Retina (tissue), 1 donor: ENCODE data around the gene NPIPA1.
A peak's percentile ranks its signal among the peaks of the same experiment; 100 is the strongest.
"Not testable (repeated sequence)": the region's sequence is repeated elsewhere in the genome, so short reads cannot be mapped to it uniquely, and the experiment has no call there.

Experiments
- DNase-seq: peaks from one replicate; pipeline ENCODE4 v3.0.0-alpha.2; 2016

The NPIPA1 gene

DNA sequence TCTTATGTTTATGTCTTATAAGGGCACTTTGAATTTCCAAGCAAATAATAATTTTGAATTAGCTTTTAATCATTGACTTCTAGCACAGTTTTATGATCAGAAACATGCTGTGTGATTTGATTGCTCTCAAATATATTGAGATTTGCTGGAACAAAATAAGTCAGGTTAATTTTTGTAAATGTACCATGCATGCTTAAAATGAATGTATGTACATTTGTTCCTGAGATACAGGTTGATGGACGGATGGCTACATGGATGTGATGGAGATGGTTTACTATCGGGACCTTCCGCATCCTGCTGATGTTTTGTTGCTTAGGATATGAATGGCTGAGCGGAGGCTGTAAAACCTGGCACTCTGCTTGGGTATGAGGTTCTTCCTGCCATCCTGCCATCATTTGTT lies at the start of gene NPIPA1:
Gene NPIPA1, plus strand, starts transcription at position 301 of the 400 bp plus-strand sequence. Its CDS starts 0 bp downstream, at position 301.
- DNase-seq: not testable (repeated sequence)

DNA sequence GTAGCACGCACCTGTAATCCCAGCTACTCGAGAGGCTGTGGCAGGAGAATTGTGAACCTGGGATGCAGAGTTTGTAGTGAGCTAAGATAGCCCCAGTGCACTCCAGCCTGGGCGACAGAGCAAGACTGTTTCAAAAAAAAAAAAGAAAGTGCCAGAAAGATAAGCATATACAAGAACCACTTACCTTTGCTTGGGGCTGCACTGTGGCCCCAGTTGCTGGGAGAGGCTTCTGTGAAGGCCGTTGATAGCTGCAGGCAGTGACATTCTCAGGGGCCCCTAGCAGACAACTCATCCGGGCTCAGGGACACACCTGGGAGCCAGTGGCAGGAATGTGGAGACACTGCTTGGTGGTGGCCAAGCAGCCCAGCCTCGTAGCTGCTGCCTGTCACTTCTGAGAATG lies 45.1 kb upstream of the NPIPA1 start:
- not testable (repeated sequence) for DNase-seq

GRCh38 chr16:14895382-14895781 lies 41.9 kb upstream of the NPIPA1 start:
- DNase-seq: not testable (repeated sequence)

- DNase-seq: not testable (repeated sequence)
Measured at GRCh38 chr16:14896023-14896422, 41.2 kb upstream of the NPIPA1 start.

DNA sequence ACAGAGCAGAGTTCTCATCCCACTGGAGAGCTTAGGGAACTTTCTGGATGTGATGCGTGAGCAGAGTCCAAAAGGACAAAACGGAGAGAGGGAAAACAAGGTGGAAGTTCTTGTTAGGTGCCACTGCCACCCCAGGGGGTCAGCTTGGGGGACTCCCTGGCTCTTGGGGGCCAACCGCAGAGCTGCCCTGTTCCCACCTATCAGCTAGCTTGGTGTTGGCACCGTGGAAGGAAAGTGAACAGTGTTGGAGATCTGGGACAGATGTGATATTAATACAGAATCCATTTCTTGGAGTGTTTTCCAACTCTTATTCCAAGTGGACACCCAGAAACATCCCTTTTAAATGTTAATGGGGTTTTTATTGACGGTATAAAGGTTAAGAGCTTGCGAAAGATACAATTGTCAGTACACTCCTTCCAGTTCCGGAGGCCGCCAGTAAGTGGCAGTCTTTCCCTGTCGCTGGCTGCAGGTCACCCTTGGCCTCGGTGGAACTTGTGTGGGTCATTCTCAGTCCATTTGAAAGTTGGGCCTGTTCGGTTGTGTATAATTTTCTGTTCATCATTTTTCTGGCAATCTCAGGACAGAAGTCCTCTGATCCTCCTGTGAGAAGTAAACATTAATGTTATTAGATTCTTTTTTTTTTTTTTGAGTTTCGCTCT lies 40.1 kb upstream of the NPIPA1 start:
- DNase-seq: not testable (repeated sequence)

DNA sequence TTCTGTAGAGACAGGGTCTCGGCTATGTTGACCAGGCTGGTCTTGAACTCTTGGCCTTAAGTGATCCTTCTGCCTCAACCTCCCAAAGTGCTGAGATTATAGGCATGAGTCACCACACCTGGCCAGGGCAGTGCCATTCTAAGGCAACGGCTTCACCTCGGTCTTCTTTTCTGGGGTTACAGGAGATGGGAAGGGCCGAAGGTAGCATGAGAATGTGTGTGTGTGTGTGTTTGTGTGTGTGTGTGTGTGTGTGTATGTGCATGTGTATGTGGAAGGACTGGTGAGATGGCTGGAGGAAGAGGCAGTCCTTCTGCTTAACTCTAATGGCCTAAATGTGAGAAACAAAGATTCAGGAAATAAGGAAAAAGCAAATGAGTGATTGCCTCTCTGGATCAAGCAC lies 39.1 kb upstream of the NPIPA1 start:
- DNase-seq: not testable (repeated sequence)

DNA sequence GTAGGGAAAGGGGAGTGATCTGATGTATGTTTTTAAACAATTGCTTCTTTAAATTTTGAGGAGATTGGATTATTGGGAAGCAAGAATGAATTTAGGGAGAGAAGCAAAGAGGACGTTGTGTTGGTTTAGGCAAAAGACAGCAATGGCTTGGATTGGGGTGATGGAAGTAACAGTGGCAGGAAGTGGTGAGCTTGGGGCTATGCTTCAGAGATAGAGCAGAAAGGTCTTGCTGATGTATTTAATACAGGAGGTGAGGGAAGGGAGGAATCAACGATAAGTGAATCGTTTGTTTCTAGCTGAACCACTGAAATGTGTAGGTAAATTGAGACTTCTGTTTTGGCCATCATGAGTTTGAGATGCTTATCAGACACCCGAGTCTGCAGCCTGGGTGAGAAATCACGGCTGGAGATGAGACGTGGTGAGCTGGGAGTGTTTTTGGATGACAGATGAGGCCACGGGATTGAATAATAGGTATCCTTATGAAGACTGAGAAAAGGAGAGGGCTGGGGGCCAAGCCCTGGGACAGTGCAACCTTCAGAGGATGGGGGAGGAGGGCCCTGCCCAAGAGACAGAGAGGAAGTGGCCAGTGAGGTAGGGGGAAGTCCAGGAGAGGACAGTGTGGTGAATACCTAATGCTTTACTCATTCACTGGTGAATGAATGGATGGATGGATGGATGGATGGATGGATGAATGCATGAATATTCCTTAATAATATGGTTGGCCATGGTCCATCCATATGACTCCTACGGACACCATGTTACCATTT lies 33.9 kb upstream of the NPIPA1 start:
- DNase-seq: not testable (repeated sequence)

- DNase-seq: not testable (repeated sequence)
Measured at GRCh38 chr16:14909744-14910143, 27.5 kb upstream of the NPIPA1 start.

DNA sequence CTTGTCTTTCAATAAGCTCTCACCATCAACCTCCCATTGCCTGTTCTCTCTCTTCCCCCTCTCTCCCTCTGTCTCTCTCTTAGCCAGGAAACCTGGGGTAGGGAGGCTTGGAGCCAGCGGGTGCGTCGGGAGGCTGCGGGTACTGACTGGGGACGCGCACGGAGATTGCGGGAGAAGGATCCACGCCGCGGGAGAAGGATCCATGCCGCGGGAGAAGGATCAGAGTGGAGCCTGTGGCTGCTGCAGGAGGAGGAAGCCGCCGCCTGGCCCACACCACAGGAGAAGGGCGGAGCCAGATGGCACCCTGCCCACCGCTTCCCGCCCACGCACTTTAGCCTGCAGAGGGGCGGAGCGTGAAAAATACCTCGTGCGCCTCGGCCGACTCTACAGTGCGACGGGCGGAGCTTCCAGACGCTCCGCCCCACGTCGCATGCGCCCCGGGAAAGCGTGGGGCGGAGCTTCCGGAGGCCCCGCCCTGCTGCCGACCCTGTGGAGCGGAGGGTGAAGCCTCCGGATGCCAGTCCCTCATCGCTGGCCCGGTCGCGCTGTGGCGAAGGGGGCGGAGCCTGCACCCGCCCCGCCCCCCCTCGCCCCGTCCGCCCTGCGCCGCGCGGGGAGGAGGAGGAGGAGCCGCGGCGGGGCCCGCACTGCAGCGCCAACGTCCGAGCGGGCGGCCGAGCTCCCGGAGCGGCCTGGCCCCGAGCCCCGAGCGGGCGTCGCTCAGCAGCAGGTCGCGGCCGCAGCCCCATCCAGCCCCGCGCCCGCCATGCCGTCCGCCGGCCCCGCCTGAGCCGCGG lies 26.2 kb upstream of the NPIPA1 start:
- not testable (repeated sequence) for DNase-seq

DNA sequence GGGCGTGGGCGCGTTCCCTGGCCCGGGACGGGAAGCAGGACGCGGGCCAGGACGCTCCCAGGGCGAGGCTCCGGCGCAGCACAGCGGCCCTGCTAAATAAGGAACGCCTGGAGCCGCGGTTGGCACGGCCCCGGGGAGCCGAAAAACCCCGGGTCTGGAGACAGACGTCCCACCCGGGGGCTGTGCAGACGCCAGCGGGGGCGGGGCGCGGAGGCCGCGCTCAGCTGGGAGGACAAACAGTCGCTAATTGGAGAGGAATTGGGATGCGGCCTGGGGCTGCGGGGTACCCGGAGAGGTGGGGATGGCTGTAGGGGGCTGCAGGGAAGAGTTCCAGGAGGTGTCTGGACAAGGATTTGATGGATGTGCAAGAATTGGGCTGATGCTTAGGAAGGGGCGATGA lies 25.3 kb upstream of the NPIPA1 start:
- not testable (repeated sequence) for DNase-seq

GRCh38 chr16:14912588-14912987 lies 24.7 kb upstream of the NPIPA1 start:
- DNase-seq: not testable (repeated sequence)

GRCh38 chr16:14918504-14918903 lies 18.7 kb upstream of the NPIPA1 start:
- not testable (repeated sequence) for DNase-seq

DNA sequence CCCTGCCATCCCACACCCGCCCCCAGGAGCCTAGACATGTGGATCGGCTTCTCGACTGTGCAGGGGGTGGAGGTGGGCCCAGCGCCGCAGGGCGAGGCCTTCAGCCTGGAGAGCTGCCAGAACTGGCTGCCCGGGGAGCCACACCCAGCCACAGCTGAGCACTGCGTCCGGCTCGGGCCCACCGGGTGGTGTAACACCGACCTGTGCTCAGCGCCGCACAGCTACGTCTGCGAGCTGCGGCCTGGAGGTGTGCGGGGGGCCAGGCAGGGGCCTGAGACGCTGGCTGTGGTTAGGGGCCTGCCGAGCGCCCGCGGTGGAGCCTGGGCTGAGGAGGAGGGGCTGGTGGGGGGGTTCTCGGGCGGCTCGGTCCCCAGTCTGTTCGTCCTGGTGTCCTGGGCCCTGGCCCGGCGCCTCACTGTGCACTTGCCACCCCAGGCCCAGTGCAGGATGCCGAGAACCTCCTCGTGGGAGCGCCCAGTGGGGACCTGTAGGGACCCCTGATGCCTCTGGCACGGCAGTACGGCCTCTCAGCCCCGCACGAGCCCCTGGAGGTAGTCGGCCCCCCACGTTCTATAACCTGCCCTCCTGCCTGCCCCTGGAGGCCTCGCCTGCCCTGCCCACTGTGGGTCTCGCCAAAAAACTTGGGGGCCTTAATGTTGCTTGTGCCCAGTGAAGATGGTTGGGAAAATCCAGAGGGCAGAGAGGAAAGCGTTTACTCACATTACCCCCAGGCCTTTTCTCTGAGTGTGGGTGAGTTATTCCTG lies 17.2 kb upstream of the NPIPA1 start:
- DNase-seq: not testable (repeated sequence)

DNA sequence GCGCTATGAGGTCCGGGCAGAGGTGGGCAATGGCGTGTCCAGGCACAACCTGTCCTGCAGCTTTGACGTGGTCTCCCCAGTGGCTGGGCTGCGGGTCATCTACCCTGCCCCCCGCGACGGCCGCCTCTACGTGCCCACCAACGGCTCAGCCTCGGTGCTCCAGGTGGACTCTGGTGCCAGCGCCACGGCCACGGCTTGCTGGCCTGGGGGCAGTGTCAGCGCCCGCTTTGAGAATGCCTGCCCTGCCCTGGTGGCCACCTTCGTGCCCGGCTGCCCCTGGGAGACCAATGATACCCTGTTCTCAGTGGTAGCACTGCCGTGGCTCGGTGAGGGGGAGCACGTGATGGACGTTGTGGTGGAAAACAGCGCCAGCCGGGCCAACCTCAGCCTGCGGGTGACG lies 15.0 kb upstream of the NPIPA1 start:
- DNase-seq: not testable (repeated sequence)

- not testable (repeated sequence) for DNase-seq
Measured at GRCh38 chr16:14922968-14923367, 14.3 kb upstream of the NPIPA1 start.

GRCh38 chr16:14923394-14924088 lies 13.7 kb upstream of the NPIPA1 start:
- not testable (repeated sequence) for DNase-seq

DNA sequence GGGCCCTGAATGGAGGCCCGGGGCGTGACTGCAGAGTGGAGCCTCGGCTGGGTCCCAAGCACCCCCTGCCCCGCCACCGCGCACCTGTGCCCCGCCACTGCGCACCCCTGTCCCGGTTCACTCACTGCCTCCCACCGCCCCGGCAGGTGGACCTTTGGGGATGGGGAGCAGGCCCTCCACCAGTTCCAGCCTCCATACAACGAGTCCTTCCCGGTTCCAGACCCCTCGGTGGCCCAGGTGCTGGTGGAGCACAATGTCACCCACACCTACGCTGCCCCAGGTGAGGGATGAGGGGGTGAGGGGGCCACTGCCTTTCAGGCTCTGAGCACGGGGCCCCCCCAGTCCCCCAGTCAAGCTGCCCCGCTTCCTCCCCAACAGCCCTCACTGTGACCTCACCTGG lies 12.9 kb upstream of the NPIPA1 start:
- DNase-seq: not testable (repeated sequence)

DNA sequence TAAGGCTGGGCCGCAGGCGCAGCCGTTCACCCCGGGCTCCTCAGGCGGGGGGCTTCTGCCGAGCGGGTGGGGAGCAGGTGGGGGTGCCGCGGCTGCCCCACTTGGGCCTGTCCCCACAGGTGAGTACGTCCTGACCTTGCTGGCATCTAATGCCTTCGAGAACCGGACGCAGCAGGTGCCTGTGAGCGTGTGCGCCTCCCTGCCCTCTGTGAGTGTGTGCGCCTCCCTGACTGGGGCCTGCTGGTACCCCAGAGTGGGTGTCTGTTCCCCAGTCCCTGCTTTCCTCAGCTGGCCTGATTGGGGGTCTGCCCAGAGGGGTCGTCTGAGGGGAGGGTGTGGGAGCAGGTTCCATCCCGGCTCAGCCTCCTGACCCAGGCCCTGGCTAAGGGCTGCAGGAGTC lies 12.3 kb upstream of the NPIPA1 start:
- not testable (repeated sequence) for DNase-seq

- peak; percentile 13 for DNase-seq
Measured at GRCh38 chr16:14928064-14928714, 9.1 kb upstream of the NPIPA1 start.

DNA sequence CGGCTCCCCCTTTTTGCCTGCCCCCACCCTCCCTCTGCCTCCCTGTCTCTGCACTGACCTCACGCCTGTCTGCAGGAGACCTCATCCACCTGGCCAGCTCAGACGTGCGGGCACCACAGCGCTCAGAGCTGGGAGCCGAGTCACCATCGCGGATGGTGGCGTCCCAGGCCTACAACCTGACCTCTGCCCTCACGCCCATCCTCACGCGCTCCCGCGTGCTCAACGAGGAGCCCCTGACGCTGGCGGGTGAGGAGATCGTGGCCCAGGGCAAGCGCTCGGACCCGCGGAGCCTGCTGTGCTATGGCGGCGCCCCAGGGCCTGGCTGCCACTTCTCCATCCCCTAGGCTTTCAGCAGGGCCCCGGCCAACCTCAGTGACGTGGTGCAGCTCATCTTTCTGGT lies 8.1 kb upstream of the NPIPA1 start:
- DNase-seq: not testable (repeated sequence)

DNA sequence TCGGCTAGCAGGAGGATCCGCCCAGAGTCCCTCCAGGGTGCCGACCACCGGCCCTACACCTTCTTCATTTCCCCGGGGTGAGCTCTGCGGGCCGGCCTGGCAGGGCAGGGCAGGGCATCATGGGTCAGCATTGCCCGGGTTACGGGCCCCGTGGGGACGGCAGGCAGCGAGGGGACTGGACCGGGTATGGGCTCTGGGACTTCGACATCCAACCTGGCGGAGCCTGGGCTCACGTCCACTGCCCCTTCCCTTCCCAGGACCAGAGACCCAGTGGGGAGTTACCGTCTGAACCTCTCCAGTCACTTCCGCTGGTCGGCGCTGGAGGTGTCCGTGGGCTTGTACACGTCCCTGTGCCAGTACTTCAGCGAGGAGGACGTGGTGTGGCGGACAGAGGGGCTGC lies 7.0 kb upstream of the NPIPA1 start:
- not testable (repeated sequence) for DNase-seq
